Skeletal muscle cell (primary cell): ENCODE results near the gene TP53I13.
"Not testable (repeated sequence)": the region's sequence is repeated elsewhere in the genome, so short reads cannot be mapped to it uniquely, and the experiment has no call there.

Experiments used
- DNase-seq: peaks from one replicate; pipeline ENCODE4 v3.0.0-alpha.2; 2010; ENCODE audit warnings: low read depth
- H3K4me3 ChIP-seq: 2 replicates; pipeline ENCODE4 v1.5.1; 2011; ENCODE audit warnings: low read depth, mild to moderate bottlenecking, control low read depth, low read length, moderate library complexity

Gene TP53I13, protein sequence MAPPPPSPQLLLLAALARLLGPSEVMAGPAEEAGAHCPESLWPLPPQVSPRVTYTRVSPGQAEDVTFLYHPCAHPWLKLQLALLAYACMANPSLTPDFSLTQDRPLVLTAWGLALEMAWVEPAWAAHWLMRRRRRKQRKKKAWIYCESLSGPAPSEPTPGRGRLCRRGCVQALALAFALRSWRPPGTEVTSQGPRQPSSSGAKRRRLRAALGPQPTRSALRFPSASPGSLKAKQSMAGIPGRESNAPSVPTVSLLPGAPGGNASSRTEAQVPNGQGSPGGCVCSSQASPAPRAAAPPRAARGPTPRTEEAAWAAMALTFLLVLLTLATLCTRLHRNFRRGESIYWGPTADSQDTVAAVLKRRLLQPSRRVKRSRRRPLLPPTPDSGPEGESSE

DNA sequence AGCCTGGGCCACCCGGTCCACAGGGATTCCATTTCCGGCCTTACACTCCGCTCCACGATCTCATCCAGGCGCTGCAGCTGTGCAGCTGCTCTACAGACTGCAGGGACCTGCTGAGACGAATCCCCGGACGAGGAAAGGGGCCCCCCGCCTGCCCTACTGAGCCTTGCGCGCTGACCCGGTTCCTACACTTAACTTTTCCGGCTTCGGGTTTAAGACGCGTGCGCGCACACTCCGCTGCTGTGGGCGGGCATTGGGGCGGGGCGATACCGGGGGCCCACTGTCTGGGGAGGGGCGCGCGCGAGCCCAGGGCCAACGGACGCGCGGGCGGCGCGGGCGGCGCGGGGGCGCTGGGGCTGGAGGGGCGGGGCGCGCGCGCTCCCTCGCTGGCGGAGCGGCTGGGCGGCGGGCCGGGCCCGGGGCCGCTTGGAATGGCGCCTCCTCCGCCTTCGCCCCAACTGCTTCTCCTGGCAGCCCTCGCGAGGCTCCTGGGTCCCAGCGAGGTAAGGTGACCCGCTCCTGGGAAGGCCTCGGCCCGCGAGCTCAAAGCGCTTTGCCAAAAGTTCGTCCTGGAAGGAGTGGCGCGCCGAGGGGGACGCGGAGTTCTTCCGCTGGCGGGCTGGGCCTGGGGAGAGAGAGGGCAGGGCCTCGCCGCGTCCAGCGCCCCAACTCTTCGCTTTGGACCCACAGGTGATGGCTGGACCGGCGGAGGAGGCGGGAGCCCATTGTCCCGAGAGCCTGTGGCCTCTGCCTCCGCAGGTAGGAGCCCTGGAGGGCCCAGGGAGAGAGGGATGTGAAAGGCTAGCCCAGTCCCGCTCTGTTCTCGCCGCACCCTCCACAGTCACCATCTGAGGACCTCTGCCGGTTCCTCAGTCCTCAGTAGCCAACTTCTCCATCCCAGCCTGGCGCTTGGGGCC lies at the start of gene TP53I13:
Gene TP53I13, plus strand, starts transcription at position 371 of the 914 bp plus-strand sequence. Its CDS starts 58 bp downstream, at position 429.
- no peak for DNase-seq

DNA sequence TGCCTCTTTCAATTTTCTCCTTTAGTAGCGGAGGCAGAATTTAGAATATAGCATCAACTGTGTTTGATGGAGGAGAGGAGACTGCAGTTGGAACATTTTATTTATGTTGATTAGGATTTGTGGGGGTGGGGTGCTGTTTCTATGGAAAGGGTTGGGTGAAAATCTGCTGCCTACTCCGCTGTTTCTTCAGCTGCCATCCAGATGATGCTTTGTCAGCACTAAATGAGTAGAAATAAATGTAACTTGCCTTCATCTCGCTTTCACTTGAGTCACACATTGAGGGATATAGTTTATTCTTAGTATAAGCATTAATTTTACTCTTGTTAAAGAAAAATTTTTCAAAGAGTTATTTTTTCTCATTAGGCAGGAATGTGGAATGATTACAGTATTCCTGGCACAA lies 43.8 kb upstream of the TP53I13 start:
- no peak for DNase-seq
- no peak overlapping the region for H3K4me3 ChIP-seq

More for the DNA sequence above, at the start of gene TP53I13:
- H3K4me3 ChIP-seq: peak within 1 kb of the TSS; percentile 74

DNA sequence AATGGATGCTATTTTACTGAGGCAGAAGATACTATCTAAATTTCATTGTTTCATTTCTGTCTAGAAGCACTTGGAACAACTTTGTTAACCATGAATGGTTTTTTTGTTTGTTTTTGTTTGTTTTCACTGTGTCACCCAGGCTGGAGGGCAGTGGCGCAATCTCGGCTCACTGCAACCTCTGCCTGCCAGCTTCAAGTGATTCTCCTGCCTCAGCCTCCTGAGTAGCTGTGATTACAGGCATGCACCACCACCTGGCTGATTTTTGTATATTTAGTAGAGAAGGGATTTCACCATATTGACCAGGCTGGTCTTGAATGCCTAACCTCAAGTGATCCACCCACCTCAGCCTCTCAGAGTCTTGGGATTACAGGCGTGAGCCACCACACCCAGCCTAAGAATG lies 42.2 kb upstream of the TP53I13 start:
- no peak for DNase-seq
- H3K4me3 ChIP-seq: no peak overlapping the region

DNA sequence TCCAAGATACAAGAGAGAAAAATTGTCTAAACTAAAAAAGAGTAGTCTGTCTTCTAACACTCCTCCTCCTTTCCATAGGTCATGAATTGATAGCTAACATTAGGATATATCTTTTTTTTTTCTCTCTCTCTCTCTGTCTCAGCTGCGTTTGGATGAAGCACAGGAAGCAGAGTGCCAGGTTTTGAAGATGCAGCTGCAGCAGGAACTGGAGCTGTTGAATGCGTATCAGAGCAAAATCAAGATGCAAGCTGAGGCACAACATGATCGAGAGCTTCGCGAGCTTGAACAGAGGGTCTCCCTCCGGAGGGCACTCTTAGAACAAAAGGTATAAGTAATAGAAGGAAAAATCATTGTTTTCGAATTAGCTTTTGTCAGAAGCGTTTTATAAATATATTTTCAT lies 34.5 kb upstream of the TP53I13 start:
- DNase-seq: no peak
- H3K4me3 ChIP-seq: no peak overlapping the region

DNA sequence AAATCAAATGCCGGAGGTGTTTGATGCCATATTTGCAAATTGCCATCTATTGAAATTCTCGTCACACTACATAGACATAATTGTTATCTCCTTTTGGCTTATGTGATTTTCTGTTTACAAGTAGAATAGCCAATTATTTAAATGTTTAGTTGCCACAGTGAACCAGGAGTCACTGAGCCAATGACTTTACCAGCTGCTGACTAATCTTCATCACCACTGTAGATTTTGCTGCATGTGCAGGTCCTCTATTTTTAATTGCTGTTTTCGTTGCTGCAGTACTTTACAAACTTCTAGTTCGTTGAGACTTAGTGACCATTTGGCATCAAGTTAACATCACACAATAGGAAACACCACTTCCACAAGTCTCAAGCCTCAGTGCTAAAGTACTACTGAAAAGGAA lies 24.4 kb upstream of the TP53I13 start:
- no peak overlapping the region for H3K4me3 ChIP-seq

DNA sequence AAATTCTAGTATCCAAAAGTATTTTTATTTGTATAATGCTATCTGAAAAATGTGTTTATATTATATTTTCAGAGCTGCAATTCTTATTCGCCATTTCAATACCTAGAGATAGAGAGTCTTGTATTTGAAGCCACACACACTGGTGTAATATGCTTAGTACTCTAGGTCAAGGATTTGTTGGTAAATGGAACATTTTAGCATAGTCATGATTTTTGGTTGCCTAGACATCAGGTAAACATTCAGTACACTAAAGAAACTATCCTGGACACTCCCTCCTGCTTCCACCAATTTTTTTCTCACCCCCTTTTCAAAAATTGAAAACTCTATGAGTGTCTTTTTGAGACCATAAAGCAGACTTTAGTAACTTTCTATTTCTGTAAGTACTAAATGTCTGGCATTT lies 22.4 kb upstream of the TP53I13 start:
- no peak for DNase-seq
- H3K4me3 ChIP-seq: no peak overlapping the region

More for the DNA sequence above, 24.4 kb upstream of the TP53I13 start:
- DNase-seq: no peak

DNA sequence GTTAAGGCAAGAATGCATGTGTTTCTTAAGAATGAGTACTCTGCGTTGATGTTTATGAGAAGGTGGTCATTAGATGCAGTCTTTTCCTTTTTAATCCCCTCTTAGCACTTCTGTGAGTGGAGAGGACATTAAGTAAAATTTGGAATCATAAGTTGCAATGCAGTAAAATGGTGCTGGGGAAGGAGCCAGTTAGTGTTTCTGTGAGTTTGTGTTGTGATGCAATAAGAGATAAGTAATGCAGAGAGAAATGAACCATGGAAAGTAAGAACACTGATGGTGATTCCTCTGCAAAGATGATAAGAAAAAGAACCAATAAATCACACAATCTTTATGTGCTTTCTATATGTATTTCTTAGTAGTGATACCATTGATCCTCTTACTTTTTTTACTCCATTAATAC lies 21.7 kb upstream of the TP53I13 start:
- no peak overlapping the region for H3K4me3 ChIP-seq
- no peak for DNase-seq

DNA sequence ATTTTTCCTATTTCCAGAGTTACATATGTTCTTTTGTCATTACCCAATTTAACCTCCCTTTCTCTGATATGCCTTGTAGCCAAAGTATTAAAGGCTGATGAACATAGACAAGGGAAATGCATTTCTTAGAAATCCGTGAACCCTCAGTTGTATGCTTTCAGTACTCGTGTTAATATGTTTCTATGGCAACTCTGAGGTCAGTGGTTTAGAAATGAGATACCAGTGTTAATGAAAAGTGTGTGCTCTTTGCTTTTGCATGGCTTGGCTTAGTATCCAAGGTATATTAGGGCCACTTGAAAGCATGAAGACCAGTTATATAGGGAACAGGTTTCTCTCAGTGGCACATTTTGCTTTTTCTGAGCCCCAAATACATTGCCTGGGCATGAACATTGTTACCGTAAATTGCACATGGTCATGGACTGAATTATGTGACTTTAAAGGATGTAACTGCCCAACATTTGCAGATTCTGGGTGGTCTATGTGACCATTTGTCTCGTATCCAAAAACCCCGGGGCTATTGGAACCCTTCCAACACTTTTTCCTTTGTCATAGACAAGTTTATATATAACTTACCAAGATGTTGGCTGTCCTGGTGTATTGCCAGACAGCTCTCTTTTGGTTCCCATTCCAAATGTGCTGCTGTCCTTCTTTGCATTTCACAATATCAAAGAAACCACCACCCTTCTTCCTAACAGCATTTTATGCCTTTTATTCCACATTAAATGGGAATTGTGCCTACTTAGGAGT lies 19.2 kb upstream of the TP53I13 start:
- no peak for DNase-seq
- no peak overlapping the region for H3K4me3 ChIP-seq

DNA sequence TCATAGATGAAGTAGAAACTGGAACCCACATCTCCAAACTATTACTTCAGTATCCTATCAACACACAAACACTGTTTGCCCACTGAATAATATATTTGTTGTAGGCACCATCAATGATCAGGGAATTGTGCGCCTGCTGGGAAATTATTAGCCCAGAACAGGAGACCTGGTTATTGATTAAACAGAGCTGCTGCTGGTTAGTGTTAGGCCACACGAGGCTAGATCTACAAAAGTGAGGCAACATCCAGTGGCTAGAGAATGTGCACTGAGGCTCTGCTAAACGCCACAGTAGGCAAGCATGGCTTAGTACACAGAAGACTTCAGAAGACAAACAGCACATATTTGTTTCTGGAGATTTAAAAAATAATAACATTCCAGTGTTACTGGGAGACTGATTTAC lies 12.7 kb upstream of the TP53I13 start:
- no peak for DNase-seq
- H3K4me3 ChIP-seq: no peak overlapping the region

DNA sequence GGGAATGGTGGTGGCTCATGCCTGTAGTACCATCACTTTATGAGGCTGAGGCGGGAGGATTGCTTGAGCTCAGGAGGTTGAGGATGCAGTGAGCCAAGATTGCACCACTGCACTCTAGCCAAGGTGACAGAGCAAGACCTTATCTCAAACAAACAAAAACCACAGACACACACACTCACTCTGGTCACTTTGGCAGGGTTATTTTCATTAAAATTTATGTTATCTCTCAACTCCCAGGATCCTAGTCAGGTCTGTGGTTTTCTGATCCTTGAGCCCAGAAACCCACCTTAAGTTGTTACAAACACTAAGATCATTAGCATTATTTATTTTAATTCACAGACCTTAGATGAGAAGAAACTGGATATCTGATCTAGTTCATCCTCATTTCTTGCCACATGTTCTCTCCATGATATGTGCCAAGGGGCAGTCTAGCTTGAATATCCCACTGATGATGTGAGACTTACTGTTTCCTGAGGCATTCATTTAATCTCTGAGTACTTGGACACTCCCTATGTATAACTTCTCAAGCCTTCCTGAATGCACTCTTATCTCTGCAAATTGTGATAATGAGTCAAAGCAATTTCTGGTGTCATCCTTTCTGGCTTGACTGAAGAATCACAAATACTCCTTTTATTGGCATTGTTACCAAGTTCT lies 11.3 kb upstream of the TP53I13 start:
- DNase-seq: no peak
- H3K4me3 ChIP-seq: no peak overlapping the region

DNA sequence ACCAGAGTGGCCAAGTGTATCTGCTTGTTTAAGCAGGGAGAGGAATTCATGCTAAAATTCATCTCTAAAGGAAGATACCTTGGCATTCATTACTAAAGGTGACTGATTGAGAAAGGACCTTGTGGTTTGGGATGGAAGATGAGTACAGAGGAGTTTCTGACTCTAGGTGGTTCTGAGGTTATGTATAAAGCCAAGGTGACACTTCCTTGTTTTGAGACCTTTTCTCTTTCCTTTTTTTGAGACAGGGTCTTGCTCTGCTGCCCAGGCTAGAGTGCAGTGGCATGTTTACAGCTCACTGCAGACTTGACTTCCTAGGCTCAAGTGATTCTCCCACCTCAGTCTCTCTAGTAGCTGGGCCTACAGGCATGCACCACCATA lies 10.8 kb upstream of the TP53I13 start:
- no peak for DNase-seq
- no peak overlapping the region for H3K4me3 ChIP-seq

DNA sequence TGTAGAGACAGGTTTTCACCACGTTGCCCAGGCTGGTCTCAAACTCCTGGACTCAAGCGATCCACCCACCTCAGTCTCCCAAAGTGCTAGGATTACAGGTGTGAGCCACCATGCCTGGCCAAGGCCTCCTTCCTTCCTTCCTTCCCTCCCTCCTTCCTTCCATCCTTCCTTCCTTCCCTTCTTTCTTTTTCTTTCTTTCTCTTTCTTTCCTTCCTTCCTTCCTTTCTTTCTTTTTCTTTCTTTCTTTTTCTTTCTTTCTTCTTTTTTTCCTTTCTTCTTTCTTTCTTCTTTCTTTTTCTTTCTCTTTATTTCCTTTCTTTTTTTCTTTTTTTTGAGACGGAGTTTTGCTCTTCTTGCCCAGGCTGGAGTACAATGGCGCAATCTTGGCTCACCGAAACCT lies 10.4 kb upstream of the TP53I13 start:
- H3K4me3 ChIP-seq, DNase-seq: not testable (repeated sequence)

DNA sequence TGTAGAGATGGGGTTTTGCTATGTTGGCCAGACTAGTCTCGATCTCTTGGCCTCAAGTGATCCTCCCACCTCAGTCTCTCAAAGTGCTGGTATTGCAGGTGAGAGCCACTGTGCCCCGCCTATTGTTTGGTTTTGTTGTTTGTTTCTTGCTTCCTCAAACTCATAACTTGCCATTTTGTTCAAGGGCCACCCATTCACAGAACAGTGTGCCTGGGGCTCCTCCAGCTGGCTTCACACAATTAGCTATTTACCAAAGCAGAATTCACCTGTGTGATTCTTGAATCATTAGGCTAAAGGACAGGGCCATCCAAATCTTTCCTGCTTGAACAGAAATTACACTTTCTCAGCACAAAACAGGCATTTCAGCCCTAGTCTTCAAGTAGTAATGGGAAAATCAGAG lies 8.9 kb upstream of the TP53I13 start:
- no peak overlapping the region for H3K4me3 ChIP-seq
- no peak for DNase-seq

DNA sequence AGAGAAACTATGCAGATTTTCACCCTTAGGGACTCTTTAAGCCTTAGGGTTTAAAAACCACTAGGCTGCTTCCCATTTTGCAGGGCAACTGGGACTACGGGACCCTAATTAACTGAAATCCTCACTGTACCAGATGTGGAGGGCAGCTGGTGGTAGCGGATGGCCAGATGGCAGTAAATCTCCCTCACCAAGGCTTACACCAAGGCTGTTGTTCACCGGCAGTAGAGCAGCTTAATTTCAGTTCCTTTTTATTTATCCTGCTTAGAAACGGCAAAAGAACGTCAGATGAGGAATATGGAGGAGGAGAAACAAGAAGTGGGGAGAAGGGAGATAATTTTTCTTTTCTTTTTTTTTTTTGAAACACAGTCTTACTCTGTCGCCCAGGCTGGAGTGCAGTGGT lies 8.2 kb upstream of the TP53I13 start:
- no peak overlapping the region for H3K4me3 ChIP-seq
- DNase-seq: no peak

DNA sequence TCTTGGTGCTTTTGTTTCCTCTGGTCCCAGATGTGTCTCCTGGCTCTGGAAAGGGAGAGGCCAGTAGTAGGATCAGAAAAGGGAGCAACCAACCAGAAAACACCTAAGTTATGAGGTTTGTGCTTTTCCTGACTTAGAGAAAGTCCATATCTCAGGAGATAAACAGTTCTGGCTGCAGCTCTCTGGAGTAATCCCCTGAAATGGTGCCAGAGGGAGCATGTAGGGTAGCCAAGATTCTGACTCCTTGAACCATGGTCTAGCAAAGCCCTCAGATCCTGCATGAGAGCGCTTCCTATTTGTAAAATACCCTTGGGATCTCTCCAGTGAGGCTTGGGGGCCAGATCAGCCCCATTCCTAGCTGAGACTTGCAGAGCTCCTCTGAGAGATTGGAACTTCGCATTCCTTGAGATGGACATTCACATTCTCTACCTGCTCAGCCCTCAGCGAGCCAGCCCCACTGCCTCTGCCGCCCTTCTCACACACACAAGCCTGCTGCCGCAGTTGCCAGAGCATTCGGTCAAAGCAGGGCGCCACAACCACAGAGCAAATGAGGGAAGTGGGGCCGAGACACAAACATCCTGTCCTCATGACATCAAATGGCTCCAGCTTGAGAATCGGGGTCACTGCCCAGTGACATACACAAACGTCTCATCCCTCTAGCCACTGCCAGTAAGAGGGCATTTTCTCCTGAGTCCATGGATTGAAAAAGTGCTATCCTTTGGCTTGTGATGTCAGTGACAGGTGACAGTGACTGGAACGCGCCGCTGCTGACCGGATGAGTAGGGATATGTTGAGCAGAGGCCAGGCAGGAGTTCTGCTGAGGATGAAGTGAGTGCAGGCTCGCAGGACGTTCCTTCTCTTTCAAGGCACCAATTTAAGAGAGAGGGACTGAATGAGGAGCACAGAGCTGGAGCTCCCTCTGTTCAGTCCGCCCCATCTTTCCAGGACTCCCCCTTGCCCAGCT lies 6.7 kb upstream of the TP53I13 start:
- DNase-seq: no peak
- H3K4me3 ChIP-seq: no peak overlapping the region

DNA sequence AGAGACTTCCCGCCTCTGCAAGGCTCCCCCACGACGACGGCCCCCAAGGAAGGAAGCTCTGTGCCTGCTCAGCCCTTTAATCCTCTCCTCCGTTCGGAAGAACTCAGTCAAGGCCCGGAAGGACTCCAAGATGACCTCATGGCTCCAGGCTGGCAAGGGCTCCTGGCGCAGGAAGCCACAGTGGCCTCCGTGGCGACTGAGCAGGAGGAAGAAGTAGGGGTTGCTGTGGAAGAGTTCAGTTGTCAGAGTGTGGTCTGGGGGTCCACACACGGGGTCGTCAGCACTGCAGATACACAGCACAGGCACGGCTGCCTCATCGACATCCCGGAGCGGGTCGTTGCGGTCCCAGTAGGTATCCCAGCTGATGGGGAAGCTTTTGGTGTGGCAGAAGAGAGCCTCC lies 5.9 kb upstream of the TP53I13 start:
- DNase-seq: no peak

DNA sequence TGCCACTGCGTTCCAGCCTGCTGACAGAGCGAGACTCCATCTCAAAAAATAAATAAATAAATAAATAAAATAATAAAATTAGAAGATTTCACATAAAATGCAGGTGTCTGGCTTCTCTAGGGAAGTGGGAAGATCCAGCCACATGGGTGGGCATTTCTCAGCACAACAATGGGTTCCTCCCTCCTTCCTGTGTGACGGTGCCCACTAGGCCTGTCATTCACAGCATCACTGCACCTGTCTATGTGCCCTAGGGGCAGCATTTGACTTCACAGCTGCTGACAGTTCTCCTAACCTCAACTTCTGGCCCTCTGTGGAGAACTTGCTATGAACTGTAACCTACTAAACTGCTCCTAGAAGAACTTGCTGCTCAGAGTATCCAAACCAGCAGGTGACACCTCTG lies 4.7 kb upstream of the TP53I13 start:
- no peak overlapping the region for H3K4me3 ChIP-seq
- DNase-seq: no peak

More for the DNA sequence above, 5.9 kb upstream of the TP53I13 start:
- no peak overlapping the region for H3K4me3 ChIP-seq
